Endothelial cell of umbilical vein (primary cell): Measurements from ENCODE around the gene PRPF39. TPM values are rescaled to one million over a fixed set of nuclear protein-coding genes. Genes with fewer than 3 reads are reported as not detected.

Experiments
- BruUV-seq: library from RNA; stranded (reverse); fragments of 400-500 nt; replicated peaks from 2 replicates; lab custom pipeline; 2021; lab: Mats Ljungman, UMichigan
- CTCF ChIA-PET: fragments of 300-600, 350-600 bp; sonication (Branson Sonifier 250); formaldehyde crosslinking; loops from one replicate; lab custom pipeline; 2021; ENCODE audit warnings: antibody characterized with exemption, inconsistent platforms; lab: Charles Lee
- POLR2A ChIA-PET: fragments of 300-600, 350-600 bp; sonication (Branson Sonifier 250); formaldehyde crosslinking; loops from one replicate; lab custom pipeline; 2021; ENCODE audit warnings: antibody characterized with exemption, inconsistent platforms; lab: Charles Lee
- DNase-seq: peaks from one replicate; pipeline ENCODE4 v3.0.0-alpha.2; 2011; ENCODE audit warnings: low read depth, low spot score
- FAIRE-seq: peaks from 2 replicates; lab custom pipeline; 2011; peaks lifted over from hg19 to GRCh38; lab: Jason Lieb, UNC
- H2AFZ ChIP-seq: 2 replicates; pipeline ENCODE4 v1.6.0; 2012; ENCODE audit warnings: low read depth, low read length, control low read depth, inconsistent platforms
- H3K27ac ChIP-seq: 2 replicates; pipeline ENCODE4 v1.5.1; 2011; ENCODE audit warnings: low read depth, mild to moderate bottlenecking, control low read depth, low read length, moderate library complexity; ENCODE audit not compliant: insufficient read depth
- H3K27me3 ChIP-seq, 2 experiments: 2 replicates each; pipeline versions ENCODE4 v1.6.0 to v1.6.1; 2011; ENCODE audit warnings: low read length in 2 of 2, mixed read lengths in 1 of 2; ENCODE audit not compliant: control insufficient read depth in 2 of 2, insufficient read depth in 2 of 2
- H3K36me3 ChIP-seq, 2 experiments: 2 replicates in 1 of 2; 3 replicates in 1 of 2; pipeline ENCODE4 v1.5.1; 2011; ENCODE audit warnings: low read length in 2 of 2, mild to moderate bottlenecking in 1 of 2, moderate library complexity in 1 of 2; ENCODE audit not compliant: control insufficient read depth in 2 of 2, insufficient read depth in 2 of 2; ENCODE audit errors: extremely low read depth in 1 of 2
- H3K4me1 ChIP-seq: 3 replicates; pipeline ENCODE4 v1.5.1; 2011; ENCODE audit warnings: mild to moderate bottlenecking, low read length; ENCODE audit not compliant: control insufficient read depth, insufficient read depth; ENCODE audit errors: extremely low read depth
- H3K4me2 ChIP-seq: 2 replicates; pipeline ENCODE4 v1.6.1; 2011; ENCODE audit warnings: low read length, control low read depth, mixed read lengths; ENCODE audit not compliant: insufficient read depth
- H3K4me3 ChIP-seq, 3 experiments: fragments of 200-600 bp in 1 of 3; sonication (generic), shearing (Covaris generic) in 1 of 3; replicated peaks in 1 of 3; 2 replicates each; pipeline ENCODE4 v1.5.1; 2011 to 2016; ENCODE audit warnings: control low read depth in 3 of 3, low read length in 3 of 3, mild to moderate bottlenecking in 2 of 3, inconsistent platforms in 1 of 3, low read depth in 1 of 3, moderate library complexity in 1 of 3; ENCODE audit not compliant: insufficient read depth in 1 of 3
- H3K79me2 ChIP-seq: 2 replicates; pipeline ENCODE4 v1.6.0; 2012; ENCODE audit warnings: low read length, inconsistent platforms; ENCODE audit not compliant: control insufficient read depth, insufficient read depth
- H3K9ac ChIP-seq: replicated peaks from 2 replicates; pipeline ENCODE3; 2011; ENCODE audit warnings: low read length, control low read depth; ENCODE audit not compliant: insufficient read depth; ENCODE audit errors: extremely low read depth
- H3K9me1 ChIP-seq: replicated peaks from 3 replicates; pipeline ENCODE4 v1.6.0; 2011; ENCODE audit warnings: mild to moderate bottlenecking, low read length; ENCODE audit not compliant: control insufficient read depth, insufficient read depth; ENCODE audit errors: extremely low read depth
- H3K9me3 ChIP-seq: replicated peaks from 2 replicates; pipeline ENCODE4 v1.5.1; 2012; ENCODE audit warnings: low read length, inconsistent platforms; ENCODE audit not compliant: control insufficient read depth, insufficient read depth
- H4K20me1 ChIP-seq: replicated peaks from 2 replicates; pipeline ENCODE3; 2011; ENCODE audit warnings: mild to moderate bottlenecking, low read length; ENCODE audit not compliant: control insufficient read depth, insufficient read depth; ENCODE audit errors: extremely low read depth
- EZH2 ChIP-seq: IDR thresholded peaks from 2 replicates; pipeline ENCODE4 v1.6.1; 2012; ENCODE audit warnings: borderline replicate concordance, low read depth, mild to moderate bottlenecking, moderate library complexity, low read length, inconsistent platforms; ENCODE audit not compliant: severe bottlenecking
- FOS ChIP-seq: IDR thresholded peaks from 2 replicates; pipeline ENCODE4 v1.6.1; 2011; ENCODE audit warnings: mild to moderate bottlenecking, low read length, moderate library complexity, borderline replicate concordance; ENCODE audit not compliant: insufficient read depth
- GATA2 ChIP-seq: IDR thresholded peaks from 2 replicates; pipeline ENCODE4 v1.7.0; 2011; ENCODE audit warnings: low read depth, mild to moderate bottlenecking, moderate library complexity, mixed read lengths, low read length; ENCODE audit not compliant: insufficient read length, insufficient read depth
- JUN ChIP-seq: IDR thresholded peaks from 2 replicates; pipeline ENCODE4 v1.6.1; 2011; ENCODE audit warnings: borderline replicate concordance, low read depth; ENCODE audit not compliant: insufficient read length, insufficient read depth
- MYC ChIP-seq: IDR thresholded peaks from one replicate; pipeline ENCODE4 v1.6.1; 2011; ENCODE audit warnings: mild to moderate bottlenecking, low read depth, low read length
- POLR2A ChIP-seq: IDR thresholded peaks from 2 replicates; pipeline ENCODE4 v1.6.1; 2012; ENCODE audit warnings: low read depth, mild to moderate bottlenecking, control low read depth, low read length
- POLR2AphosphoS5 ChIP-seq: IDR thresholded peaks from 2 replicates; pipeline ENCODE4 v1.6.1; 2012; ENCODE audit warnings: low read depth, mild to moderate bottlenecking, control low read depth, low read length, moderate library complexity; ENCODE audit not compliant: insufficient read depth
- dilution Hi-C: fragments of 300-500 bp; cut with MboI; formaldehyde crosslinking; loops from one replicate; pipeline ENCODE4 v1.15.0; 2019; ENCODE audit warnings: low sequenced_read_pairs; ENCODE audit not compliant: extremely low pct_ligation_motif_present
- intact Hi-C: fragments of 100-400 bp; cut with micrococcal nuclease; formaldehyde crosslinking; loops from one replicate; pipeline ENCODE4 v1.10.0; 2022
- polyA plus RNA-seq, 4 experiments: library from polyadenylated mRNA; depleted of rRNA in 3 of 4; stranded (reverse) in 3 of 4; unstranded in 1 of 4; fragments of >200 nt; gene quantifications; 2 replicates each; pipeline versions ENCODE4 v1.2.1 to v1.2.3, GENCODE V29; 2011 to 2012; ENCODE audit warnings: missing spikeins in 1 of 4
- total RNA-seq: library from RNA; stranded (reverse); gene quantifications from 2 replicates; pipeline ENCODE4 v1.2.3, GENCODE V29; 2021
- TF ChIP-seq, protein P1 (sequence below): IDR thresholded peaks from 2 replicates; pipeline ENCODE4 v1.6.1; 2011; ENCODE audit not compliant: insufficient read depth, insufficient read length
- TF ChIP-seq, protein P2 (sequence below), 2 donors: IDR thresholded peaks; 1 replicate in 1 of 2; 2 replicates in 1 of 2; pipeline ENCODE4 v1.5.1; 2011; ENCODE audit warnings: low read length in 2 of 2, mild to moderate bottlenecking in 2 of 2, moderate library complexity in 2 of 2, control low read depth in 1 of 2, inconsistent platforms in 1 of 2, low read depth in 1 of 2; ENCODE audit not compliant: insufficient read depth in 1 of 2; ENCODE audit errors: extremely low read depth in 1 of 2

PRPF39 gene
- total and polyA plus RNA-seq, 2 donors (not counting 3 experiments of a cell fraction or from before 2014, with no cell fraction given), result 24.8 to 44.4 TPM

DNA sequence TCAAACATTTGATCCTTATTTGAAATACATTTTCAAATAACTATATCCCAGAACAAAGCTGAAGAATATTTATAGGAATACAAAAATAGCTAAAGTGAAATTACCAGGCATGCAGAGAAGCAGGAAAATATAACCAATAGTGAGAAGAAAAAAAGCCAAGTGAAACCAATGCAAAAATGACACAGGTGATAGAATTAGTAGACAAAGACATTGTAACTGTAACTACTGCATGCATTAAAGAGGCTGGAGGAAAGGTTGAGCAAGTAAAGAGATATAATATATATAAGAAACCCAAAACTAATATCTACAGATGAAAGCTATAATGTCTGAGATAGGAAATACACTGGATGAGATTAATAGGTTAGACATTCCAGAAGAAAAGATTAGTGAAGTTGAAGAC, 49.2 kb upstream of the PRPF39 start:
- Histone ChIP-seq H3K36me3 (peaks cover 0 to 7% of the 10 kb centered on the region in 2 experiments), H3K27me3 (no peaks in the 10 kb centered on the region), H2AFZ (no peak overlapping the region), H3K4me1 (no peaks in the 10 kb centered on the region), H3K27ac (no peak overlapping the region), H3K9me3 (no peaks in the 10 kb centered on the region), H4K20me1 (no peaks in the 10 kb centered on the region), H3K4me2 (no peak overlapping the region), H3K9me1 (no peaks in the 10 kb centered on the region), H3K4me3 (no peak overlapping the region), H3K79me2 (no peaks in the 10 kb centered on the region), H3K9ac (no peak overlapping the region)
- intact Hi-C loops (no loop called here), dilution Hi-C loops (no loop called here)
- POLR2A ChIA-PET, result no interaction called here
- DNase-seq (no peak), FAIRE-seq (no peak)
- CTCF ChIA-PET, result interaction anchor here (1.1 to 1.7 kb wide), 4 partner anchors 15 to 234 kb away, joined by 3 to 4 read pairs (median 3); no protein-coding TSS in a partner anchor
- BruUV-seq, result no TSS peak
- TF ChIP-seq POLR2AphosphoS5 (no peak), MYC (no peak), GATA2 (no peak), FOS (no peak), JUN (no peak), POLR2A (no peak), EZH2 (no peak)
- TF ChIP-seq, protein P1, sequence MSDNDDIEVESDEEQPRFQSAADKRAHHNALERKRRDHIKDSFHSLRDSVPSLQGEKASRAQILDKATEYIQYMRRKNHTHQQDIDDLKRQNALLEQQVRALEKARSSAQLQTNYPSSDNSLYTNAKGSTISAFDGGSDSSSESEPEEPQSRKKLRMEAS, result no peak
- TF ChIP-seq, protein P2, sequence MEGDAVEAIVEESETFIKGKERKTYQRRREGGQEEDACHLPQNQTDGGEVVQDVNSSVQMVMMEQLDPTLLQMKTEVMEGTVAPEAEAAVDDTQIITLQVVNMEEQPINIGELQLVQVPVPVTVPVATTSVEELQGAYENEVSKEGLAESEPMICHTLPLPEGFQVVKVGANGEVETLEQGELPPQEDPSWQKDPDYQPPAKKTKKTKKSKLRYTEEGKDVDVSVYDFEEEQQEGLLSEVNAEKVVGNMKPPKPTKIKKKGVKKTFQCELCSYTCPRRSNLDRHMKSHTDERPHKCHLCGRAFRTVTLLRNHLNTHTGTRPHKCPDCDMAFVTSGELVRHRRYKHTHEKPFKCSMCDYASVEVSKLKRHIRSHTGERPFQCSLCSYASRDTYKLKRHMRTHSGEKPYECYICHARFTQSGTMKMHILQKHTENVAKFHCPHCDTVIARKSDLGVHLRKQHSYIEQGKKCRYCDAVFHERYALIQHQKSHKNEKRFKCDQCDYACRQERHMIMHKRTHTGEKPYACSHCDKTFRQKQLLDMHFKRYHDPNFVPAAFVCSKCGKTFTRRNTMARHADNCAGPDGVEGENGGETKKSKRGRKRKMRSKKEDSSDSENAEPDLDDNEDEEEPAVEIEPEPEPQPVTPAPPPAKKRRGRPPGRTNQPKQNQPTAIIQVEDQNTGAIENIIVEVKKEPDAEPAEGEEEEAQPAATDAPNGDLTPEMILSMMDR (IDR thresholded peaks at IDR 0.05; ENCODE audit: extremely low read depth in 1 of 2, insufficient read depth in 1 of 2, low read depth in 1 of 2, low read length in 2 of 2), result no peak
